Fibroblast of skin of right biceps (primary cell): Measurements from ENCODE around the gene GPR42.
A peak's percentile ranks its signal among the peaks of the same experiment; 100 is the strongest.
"Not testable (repeated sequence)": the region's sequence is repeated elsewhere in the genome, so short reads cannot be mapped to it uniquely, and the experiment has no call there.

Experiments used
- DNase-seq: peaks from one replicate; pipeline ENCODE4 v3.0.0-alpha.2; 2013

GPR42 gene

DNA sequence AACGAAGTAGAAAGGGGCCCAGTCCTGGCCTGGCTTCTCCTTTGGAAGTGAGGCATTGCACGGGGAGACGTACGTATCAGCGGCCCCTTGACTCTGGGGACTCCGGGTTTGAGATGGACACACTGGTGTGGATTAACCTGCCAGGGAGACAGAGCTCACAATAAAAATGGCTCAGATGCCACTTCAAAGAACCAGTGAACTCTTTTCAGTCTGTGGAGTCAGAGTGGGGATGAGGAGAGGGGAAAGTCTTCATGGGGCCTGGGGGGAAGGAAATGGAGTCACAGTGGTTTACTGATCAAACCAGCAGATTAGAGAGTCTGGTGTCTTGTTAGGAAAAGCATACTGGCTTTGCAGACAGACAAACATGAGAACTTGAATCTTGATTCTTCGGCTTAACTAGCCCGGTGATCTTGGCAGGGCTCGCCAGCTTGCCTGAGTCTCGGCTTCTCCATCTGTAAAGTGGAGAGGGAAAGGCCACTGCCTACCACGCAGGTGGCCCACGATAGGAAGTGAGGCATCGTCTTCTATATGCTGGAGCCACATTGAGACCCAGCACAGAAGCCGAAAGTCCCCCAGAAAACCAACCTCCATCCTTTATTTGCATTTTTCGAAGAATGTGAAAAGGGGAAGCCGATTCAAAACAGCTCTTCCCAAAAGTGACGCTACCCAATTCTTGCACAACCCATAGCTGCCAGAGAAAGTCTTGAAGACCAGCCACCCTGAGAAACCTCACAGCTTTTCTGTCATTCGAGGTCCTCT is 23.5 kb upstream of the GPR42 start, which contains the start of gene FFAR1:
Gene FFAR1, plus strand, starts transcription at position 732 of the 759 bp plus-strand sequence. CDS start 3,650 bp downstream, outside the sequence.
- DNase-seq: no peak

DNA sequence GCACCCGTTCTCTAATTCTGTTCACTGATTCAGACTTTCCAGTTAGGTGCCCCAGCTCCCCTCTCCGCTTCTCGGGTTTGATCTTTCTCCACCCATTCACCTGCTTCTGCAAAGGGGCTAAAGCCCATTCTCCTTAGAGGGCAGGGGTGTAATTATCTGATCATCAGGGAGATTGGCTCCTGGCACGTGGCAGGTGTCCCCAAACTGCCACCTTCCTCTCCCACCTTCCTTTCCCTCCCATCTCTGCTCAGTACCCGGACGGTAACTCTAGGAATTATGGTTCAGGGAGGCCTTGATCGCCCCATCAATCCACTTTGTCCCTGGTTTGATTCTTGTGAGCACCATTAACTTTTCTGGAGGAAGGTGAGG is 23.0 kb upstream of the GPR42 start:
- DNase-seq: no peak

DNA sequence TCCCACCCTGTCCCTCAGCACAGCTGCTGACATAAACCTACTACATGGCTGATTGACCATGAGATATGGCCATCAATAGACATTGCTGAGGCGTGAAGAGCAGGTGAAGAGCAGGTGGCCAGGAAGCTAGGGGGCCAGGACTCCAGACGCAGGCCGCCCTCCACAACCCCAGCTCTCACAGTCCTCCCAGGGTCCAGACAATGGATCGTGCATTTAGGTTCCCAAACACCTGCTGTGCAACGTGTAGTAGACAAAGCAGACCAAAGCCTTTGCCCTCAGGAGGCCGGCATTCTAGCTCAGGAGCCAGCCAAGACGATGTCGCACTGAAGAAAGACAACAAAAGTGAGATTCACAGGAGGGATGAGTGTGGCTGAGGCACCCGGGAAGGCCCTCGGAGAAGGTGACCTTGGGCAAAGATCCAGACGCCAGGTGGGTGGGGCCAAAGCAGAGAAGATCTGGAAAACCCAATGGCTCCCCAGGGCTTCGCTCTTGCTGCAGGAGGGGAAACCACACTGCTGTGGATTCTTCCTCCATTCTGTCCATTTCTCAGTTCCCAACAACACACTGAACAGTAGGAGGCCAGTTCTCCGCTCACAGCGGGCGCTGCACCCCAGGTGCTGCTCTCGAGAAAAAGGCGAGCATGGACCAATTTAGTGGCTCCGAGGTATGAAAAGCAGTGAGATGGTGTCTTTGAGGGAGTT is 21.8 kb upstream of the GPR42 start:
- DNase-seq: no peak

DNA sequence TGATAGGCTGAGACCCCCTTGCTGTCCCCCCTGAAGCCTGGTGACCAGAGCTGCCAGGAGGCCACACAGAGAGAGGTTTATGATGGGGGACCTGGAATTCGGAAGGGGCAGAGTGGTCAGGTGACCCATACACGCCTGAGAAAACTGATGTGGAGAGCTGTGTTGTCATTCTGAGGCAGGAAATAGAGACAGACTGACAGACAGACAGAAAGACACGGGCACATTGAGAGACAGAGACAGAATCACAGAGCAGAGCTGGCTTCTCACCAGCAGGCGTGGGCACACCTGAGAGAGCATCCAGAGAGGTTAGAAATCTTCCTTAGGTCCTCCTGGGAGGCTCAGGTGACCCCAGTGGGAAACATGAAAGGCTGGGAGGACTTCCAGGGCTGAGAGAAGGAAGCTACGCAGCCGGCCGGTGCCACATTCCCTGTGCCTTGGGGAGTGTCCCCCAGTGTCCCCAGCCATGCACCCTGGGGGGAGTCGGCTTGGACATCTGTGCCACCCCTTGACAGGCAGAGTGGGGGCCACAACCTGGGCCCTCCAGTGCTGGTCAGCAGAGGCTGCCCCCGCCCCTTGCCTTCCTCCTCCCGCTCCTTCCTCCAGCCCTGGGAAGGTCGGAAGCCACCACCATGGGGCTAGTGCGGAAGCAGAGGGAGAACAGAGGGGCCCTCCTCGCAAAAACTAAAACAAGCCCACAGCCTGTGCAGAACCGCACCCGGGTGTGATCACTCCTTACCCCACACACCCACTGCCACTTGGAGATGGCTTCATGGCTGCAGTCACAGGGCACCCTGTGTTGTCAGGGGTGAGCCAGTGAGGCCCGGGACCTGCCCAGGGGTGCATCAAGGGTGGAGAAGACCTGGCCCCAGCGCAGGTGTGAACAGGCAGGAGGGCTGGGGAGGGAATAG is 21.0 kb upstream of the GPR42 start:
- no peak for DNase-seq

DNA sequence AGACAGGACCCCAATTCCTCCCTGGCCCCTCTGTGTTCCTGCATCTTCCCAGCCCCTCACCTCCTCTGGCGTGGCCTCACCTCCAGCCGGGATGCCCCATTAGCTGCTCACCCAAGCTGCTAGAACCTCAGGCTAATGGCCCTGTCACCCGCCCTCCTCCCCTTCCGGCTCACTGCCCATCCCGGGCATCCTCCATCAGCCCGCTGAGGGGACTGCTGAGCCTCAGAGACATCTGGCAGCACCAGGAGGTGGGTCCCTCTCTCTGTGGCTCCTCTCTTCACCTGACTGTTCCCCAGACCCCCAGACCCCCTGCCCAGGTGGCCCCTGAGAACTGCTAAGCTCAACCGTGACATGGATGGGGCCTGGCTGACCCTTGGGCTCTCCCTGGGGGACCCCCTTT is 20.3 kb upstream of the GPR42 start:
- no peak for DNase-seq

DNA sequence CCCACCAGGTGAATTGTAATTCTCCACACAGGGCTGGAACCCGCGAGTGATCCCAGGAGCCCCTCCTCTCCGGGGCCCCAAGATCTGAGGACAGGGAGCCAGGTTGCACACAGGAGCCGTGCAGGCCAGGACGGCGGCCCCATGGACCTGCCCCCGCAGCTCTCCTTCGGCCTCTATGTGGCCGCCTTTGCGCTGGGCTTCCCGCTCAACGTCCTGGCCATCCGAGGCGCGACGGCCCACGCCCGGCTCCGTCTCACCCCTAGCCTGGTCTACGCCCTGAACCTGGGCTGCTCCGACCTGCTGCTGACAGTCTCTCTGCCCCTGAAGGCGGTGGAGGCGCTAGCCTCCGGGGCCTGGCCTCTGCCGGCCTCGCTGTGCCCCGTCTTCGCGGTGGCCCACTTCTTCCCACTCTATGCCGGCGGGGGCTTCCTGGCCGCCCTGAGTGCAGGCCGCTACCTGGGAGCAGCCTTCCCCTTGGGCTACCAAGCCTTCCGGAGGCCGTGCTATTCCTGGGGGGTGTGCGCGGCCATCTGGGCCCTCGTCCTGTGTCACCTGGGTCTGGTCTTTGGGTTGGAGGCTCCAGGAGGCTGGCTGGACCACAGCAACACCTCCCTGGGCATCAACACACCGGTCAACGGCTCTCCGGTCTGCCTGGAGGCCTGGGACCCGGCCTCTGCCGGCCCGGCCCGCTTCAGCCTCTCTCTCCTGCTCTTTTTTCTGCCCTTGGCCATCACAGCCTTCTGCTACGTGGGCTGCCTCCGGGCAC is 19.3 kb upstream of the GPR42 start:
- no peak for DNase-seq

DNA sequence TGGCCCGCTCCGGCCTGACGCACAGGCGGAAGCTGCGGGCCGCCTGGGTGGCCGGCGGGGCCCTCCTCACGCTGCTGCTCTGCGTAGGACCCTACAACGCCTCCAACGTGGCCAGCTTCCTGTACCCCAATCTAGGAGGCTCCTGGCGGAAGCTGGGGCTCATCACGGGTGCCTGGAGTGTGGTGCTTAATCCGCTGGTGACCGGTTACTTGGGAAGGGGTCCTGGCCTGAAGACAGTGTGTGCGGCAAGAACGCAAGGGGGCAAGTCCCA is 18.8 kb upstream of the GPR42 start:
- no peak for DNase-seq

DNA sequence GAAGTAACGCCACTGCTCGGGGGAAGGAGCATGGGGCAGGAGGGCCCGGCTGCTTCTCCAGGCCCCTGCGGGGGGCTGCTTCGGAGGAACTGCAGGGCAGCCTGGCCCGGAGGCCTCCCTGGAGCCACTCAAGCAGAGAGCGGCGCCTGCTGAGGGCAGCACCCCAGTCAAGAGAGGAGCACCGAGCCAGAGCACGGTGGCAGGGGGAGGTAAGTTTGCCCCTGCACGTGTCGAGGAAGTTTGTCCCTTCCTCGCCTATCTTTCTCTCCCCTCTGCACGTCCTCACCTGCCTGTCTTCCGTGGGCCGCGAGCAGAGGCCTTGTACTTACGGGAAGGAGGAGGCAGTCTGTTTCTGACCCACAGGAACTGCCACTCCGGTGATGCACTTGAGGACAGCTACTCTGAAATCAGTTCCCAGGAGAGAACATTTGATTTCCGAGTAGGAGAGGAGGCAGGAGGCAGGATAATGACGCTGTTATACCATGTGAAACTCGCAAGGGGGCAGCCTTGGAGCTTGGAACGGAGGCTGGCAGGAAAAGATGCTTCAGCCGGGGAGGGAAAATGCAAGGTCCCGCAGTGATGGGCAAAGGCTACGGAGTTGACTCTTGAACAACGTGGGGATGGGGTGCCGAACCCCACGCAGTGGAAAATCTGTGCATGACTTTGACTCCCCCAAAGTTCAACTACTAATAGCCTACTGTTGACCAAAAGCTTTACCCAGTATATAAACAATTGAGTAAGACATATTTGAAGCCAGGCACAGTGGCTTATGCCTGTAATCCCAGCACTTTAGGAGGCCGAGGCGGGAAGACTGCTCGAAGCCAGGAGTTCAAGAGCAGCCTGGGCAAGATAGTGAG is 18.2 kb upstream of the GPR42 start:
- peak; percentile 73 for DNase-seq

DNA sequence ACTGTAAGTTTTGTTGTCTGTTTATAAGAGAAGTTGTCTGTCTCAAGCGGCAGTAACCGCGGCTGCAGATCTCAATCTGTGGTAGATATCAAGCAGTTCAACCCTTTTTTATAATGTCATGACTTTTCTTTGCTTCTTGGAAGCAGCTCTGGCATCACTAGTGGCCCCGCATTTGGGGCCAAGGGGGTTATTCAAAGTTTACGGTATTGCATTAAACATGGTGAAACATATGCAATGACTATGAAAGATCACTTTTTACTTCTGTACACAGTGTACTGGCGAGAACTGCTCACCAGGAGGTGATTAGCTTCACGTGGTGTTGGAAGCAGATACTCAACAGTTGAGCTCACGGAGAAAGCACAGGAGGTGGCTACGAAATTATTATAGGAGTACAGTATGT is 17.2 kb upstream of the GPR42 start:
- no peak for DNase-seq

DNA sequence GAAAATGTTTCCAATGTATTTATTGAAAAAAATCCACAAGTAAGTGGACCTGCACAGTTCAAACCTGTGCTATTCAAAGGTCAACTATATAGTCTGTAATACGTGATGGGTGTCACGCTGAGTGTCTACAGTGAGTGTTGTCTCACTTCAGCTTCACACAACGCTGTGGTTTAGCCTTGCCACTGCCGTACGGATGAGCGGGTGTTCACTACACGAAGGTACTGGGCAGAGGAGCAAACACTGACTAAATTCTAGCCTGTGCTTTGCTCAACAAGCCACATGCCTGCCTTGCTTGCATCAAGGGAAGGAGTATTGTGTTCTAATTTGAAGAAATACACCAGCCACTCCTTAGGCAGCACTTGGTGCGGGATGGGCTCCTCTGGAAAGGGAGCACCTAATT is 16.0 kb upstream of the GPR42 start:
- DNase-seq: no peak

DNA sequence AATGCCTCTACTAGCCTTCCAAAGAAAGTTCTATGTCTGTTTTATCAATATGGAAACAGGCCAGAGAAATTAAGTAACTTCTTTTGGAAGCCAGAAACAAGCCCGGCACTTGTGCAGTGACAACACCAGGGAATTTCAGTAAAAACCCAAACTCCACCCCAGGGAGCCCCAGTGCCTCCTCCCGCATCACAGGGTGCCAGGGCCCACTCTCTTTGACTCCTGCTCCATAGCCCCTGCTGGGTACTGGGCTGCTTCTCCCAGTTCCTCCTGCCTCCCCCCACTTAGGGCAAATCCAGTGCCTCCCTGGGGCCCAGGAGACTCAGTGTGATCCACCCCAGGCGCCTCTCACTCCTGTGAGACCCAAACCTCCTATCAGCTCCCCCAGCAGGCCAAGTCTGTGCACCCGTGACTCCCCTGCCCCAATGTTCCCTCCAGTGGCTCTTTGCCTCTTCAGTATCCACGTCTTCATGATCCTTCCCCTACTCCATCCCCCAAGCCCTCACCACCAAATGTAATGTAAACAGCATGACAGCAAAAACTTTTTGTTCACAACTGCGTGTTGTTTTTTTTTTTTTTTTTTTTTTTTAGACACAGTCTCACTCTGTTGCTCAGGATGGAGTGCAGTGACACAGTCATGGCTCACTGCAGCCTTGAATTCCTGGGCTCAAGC is 14.9 kb upstream of the GPR42 start:
- DNase-seq: no peak

DNA sequence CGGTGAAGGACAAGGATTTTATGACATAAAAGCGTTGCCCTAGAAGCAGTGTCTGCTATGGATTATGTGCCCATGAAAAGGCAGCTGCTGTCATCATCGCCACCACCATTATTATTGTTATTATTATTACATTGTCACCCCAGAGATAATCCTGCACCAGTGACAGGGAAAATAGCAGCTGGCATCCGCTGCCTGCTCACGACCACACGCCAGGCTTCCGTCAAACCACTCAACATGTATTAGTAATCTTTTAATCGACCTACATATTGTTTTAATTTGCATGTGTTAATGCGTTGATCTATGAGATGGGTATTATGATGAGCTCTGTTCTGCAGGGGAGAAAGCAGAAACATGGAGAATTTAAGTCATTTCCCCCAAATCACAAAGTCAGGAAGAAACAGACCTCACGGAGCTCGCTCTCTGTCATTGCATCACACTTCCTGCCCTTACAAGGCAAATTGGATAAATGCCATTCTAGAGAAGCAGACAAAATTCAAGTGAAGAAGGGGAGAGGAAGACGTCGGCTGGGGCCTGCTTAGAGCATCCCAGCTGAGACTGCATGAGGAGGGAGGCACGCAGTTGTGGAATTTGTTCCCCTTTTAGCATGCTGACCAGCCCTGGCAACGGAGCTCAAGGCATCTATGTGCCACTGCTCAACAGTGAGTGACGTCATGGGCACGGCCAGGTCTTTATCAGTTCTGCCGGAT is 12.8 kb upstream of the GPR42 start, which contains the start of gene FFAR3:
Gene FFAR3, plus strand, starts transcription at position 594 of the 707 bp plus-strand sequence. CDS start 431 bp downstream, outside the sequence.
- DNase-seq: peak; percentile 56

DNA sequence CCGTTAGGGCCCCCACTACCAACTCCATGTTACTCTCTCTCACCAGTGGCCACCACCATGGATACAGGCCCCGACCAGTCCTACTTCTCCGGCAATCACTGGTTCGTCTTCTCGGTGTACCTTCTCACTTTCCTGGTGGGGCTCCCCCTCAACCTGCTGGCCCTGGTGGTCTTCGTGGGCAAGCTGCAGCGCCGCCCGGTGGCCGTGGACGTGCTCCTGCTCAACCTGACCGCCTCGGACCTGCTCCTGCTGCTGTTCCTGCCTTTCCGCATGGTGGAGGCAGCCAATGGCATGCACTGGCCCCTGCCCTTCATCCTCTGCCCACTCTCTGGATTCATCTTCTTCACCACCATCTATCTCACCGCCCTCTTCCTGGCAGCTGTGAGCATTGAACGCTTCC is 12.0 kb upstream of the GPR42 start:
- DNase-seq: not testable (repeated sequence)

DNA sequence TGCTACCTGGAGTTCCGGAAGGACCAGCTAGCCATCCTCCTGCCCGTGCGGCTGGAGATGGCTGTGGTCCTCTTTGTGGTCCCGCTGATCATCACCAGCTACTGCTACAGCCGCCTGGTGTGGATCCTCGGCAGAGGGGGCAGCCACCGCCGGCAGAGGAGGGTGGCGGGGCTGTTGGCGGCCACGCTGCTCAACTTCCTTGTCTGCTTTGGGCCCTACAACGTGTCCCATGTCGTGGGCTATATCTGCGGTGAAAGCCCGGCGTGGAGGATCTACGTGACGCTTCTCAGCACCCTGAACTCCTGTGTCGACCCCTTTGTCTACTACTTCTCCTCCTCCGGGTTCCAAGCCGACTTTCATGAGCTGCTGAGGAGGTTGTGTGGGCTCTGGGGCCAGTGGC is 11.5 kb upstream of the GPR42 start:
- not testable (repeated sequence) for DNase-seq

DNA sequence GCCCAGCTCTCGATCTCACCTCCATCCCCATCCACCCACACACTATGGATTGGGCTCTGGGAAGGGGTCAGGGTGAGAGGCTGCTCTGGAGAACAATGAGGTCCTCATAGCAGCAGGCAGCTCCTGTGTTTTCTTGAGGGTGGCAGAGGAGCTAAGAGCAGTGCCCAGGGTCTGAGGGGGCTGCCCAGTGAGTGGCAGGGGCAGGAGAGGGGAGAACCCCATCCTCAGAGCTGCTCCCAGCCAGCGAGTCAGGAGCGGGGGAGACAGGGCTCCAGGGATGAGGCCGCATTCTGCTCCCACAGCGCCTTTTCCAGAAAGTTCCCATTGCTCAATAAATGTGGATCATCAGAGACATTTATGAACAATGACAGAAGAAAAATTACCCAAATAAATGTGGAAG is 10.8 kb upstream of the GPR42 start:
- not testable (repeated sequence) for DNase-seq

DNA sequence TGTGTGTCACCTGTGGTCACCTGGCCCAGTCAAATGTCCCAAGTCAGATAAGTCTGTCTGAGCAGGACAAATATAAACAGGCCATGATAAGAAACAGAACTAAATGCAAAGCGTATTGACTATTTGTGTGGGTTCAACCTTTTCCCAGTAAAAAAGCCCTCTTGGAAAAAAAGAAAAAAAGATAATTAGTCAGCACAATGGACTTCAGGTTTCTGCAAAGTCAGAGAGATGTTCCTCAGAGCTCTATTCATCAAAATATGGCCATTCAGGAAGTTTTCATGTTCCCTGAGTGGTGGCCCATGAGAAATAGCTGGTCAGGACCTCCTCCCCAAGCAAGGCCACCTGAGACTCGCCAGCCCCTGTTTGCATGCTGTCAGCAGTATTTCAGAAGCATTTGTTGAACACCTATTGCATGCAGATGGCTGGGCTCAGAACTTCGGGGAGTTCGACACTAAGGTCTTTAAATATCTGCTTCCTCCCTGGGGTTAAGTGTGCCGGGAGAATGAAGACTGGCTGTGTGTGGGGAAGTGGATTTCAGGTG is 9.9 kb upstream of the GPR42 start:
- no peak for DNase-seq

DNA sequence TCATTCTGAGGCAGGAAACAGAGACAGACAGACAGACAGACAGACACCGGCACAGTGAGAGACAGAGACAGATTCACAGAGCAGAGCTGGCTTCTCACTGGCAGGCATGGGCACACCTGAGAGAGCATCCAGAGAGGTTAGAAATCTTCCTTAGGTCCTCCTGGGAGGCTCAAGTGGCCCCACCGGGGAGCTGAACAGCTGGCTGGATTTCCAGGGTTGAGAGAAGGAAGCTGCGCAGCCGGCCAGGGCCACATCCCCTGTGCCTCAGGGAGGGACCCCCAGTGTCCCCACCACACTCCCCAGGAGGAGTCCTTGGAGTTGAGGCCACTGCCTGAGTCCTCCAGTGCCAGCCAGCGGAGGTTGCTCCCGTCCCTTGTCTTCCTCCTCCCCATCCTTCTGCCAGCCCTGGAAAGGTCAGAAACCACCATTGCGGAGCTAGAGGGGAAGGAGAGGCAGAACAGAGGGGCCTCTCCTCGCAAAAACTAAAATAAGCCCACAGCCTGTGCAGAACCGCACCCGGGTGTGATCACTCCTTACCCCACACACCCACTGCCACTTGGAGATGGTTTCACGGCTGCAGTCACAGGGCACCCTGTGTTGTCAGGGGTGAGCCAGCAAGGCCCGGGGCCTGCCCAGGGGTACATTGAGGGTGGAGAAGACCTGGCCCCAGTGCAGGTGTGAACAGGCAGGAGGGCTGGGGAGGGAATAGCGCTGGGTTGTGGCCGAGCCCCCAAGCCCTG is 8.4 kb upstream of the GPR42 start:
- DNase-seq: no peak

DNA sequence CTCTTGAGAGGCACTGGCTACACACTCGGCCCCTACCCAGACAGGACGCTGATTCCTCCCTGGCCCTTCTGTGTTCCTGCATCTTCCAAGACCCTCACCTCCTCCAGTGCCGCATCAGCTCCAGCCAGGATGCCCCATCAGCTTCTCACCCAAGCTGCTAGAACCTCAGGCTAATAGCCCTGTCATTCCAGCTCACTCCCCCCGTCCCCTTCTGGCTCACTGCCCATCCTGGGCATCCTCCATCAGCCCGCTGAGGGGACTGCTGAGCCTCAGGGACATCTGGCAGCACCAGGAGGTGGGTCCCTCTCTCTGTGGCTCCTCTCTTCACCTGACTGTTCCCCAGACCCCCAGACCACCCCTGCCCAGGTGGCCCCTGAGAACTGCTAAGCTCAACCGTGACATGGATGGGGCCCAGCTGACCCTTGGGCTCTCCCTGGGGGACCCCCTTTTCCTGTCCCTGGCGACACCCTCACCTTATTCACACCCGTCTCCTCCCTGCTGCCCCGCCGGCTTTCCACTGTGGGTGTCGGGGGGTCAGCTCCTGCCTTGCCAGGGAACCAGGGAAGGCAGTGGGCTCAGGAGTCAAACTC is 7.8 kb upstream of the GPR42 start:
- no peak for DNase-seq
